Vagina (tissue), 2 donors: ENCODE results near the gene POLE4. TPM values are rescaled to one million over a fixed set of nuclear protein-coding genes. Genes with fewer than 3 reads are reported as not detected.

Source experiments
- DNase-seq, 2 donors: peaks; one replicate each; pipeline ENCODE4 v3.0.0-alpha.2; 2017; ENCODE audit errors: extremely low spot score in 2 of 2
- H3K27ac ChIP-seq: fragments of 200-600 bp; sonication (generic); one replicate; pipeline ENCODE4 v1.5.1; 2019
- H3K27me3 ChIP-seq: fragments of 200-600 bp; sonication (generic); one replicate; pipeline ENCODE4 v1.5.1; 2019
- H3K36me3 ChIP-seq, 2 donors: fragments of 200-600 bp; sonication (generic); one replicate each; pipeline ENCODE4 v1.5.1; 2017 to 2019
- H3K4me1 ChIP-seq: fragments of 200-600 bp; sonication (generic); one replicate; pipeline ENCODE4 v1.5.1; 2019
- H3K4me3 ChIP-seq, 2 donors: fragments of 200-600 bp; sonication (generic); 1 replicate in 1 of 2; 2 replicates in 1 of 2; pipeline ENCODE4 v1.5.1; 2016 to 2019
- H3K9me3 ChIP-seq: fragments of 200-600 bp; sonication (generic); one replicate; pipeline ENCODE4 v1.5.1; 2019
- POLR2A ChIP-seq, 2 donors: fragments of 450-650 bp; IDR thresholded peaks; one replicate each; pipeline ENCODE4 v1.6.1; 2017; ENCODE audit warnings: antibody characterized with exemption in 2 of 2, mild to moderate bottlenecking in 2 of 2, moderate library complexity in 2 of 2
- POLR2AphosphoS5 ChIP-seq, 2 donors: sonication (generic); formaldehyde crosslinking; IDR thresholded peaks; one replicate each; pipeline ENCODE4 v1.9.0; 2017; ENCODE audit warnings: antibody characterized with exemption in 2 of 2, mild to moderate bottlenecking in 2 of 2, low read depth in 1 of 2; ENCODE audit not compliant: insufficient read depth in 1 of 2
- intact Hi-C: fragments of 100-400 bp; cut with DNase I; formaldehyde crosslinking; loops from one replicate; pipeline ENCODE4 v1.15.1; 2023
- total RNA-seq: library from RNA; depleted of rRNA; stranded (reverse); fragments of >200 nt; gene quantifications from one replicate; pipeline ENCODE4 v1.2.3, GENCODE V29; 2016
- TF ChIP-seq, protein P1 (sequence below), 3 experiments: fragments of 450-650 bp in 2 of 3; fragments of 200-600 bp in 1 of 3; sonication (generic) in 1 of 3; IDR thresholded peaks; one replicate each; pipeline ENCODE4 v1.5.1; 2017 to 2019; ENCODE audit warnings: antibody characterized with exemption in 3 of 3, mild to moderate bottlenecking in 2 of 3, moderate library complexity in 2 of 3

Gene POLE4
- total RNA-seq, 1 donor from 2014 or later: 21.6 TPM

DNA sequence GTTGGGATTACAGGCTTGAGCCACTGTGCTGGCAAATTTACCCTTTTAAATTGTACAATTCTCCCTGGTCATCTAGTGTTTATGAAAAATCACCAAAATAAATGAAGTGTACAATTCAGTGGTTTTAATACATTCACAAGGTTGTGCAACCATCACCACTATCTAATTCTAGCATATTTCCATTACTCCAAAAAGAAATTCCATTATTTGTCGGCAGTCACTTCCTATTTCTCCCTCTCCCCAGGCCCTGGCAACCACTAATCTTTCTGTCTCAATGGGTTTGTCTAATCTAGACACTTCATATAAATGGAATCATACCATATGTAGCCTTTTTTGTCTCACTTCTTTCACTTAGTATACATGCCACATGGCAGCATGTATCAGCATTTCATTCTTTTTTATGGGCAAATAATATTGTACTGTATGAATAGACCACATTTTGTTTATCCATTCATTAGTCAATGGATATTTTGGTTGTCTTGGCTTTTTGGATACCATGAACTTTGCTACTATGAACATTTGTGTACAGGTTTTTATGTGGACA, 12.6 kb upstream of the POLE4 start:
- Histone ChIP-seq H3K36me3 (no peaks in the 10 kb centered on the region), H3K4me1 (no peaks in the 10 kb centered on the region), H3K9me3 (no peaks in the 10 kb centered on the region), H3K27ac (no peak overlapping the region), H3K4me3 (no peak overlapping the region), H3K27me3 (no peaks in the 10 kb centered on the region)
- intact Hi-C loops: no loop called here
- TF ChIP-seq, protein P1, sequence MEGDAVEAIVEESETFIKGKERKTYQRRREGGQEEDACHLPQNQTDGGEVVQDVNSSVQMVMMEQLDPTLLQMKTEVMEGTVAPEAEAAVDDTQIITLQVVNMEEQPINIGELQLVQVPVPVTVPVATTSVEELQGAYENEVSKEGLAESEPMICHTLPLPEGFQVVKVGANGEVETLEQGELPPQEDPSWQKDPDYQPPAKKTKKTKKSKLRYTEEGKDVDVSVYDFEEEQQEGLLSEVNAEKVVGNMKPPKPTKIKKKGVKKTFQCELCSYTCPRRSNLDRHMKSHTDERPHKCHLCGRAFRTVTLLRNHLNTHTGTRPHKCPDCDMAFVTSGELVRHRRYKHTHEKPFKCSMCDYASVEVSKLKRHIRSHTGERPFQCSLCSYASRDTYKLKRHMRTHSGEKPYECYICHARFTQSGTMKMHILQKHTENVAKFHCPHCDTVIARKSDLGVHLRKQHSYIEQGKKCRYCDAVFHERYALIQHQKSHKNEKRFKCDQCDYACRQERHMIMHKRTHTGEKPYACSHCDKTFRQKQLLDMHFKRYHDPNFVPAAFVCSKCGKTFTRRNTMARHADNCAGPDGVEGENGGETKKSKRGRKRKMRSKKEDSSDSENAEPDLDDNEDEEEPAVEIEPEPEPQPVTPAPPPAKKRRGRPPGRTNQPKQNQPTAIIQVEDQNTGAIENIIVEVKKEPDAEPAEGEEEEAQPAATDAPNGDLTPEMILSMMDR (IDR thresholded peaks at IDR 0.05): no peak
- TF ChIP-seq POLR2A (IDR thresholded peaks at IDR 0.05) (no peak), POLR2AphosphoS5 (IDR thresholded peaks at IDR 0.05; ENCODE audit: insufficient read depth in 1 of 2, low read depth in 1 of 2) (no peak)
- no peak for DNase-seq

DNA sequence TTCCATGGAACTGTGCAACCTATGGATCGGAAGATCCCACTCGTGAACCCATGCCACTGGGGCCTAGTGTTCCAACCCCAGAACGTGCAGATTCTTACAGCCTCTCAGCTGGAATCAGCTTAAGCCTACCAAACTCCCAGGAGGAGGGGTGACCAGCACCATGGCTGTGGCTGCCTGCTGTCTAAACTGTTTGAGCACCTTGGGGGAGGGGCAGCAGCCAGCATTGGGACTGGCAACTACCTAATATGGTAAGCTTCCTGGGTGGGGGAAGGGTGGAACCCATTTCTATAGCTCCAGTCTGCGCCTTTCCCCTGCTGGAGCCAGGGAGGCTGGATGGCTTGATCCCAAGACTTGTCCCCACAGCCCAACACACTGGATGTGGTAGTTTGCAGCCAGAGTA, 10.7 kb upstream of the POLE4 start:
- no peak for TF ChIP-seq POLR2AphosphoS5 (IDR thresholded peaks at IDR 0.05; ENCODE audit: insufficient read depth in 1 of 2, low read depth in 1 of 2)
- Histone ChIP-seq H3K36me3 (no peaks in the 10 kb centered on the region), H3K4me3 (no peak overlapping the region), H3K9me3 (no peaks in the 10 kb centered on the region), H3K27ac (no peak overlapping the region), H3K4me1 (no peaks in the 10 kb centered on the region), H3K27me3 (no peaks in the 10 kb centered on the region)
- intact Hi-C loops: no loop called here
- no peak for DNase-seq

DNA sequence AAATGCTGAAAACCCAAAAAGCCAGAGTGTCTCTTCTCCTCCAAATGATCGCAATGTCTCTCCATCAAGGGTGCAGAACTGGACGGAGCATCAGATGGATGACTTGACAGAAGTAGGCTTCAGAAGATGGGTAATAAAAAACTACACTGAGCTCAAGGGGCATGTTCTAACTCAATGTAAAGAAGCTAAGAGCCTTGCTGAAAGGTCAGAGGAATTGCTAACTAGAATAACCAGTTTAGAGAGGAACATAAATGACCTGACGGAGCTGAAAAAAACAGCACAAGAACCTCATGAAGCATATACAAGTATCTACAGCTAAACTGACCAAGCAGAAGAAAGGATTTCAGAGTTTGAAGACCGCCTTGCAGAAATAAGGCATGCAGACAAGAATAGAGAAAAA, 9.7 kb upstream of the POLE4 start:
- TF ChIP-seq, protein P1 (IDR thresholded peaks at IDR 0.05): no peak
- TF ChIP-seq POLR2A (IDR thresholded peaks at IDR 0.05) (no peak), POLR2AphosphoS5 (IDR thresholded peaks at IDR 0.05; ENCODE audit: insufficient read depth in 1 of 2, low read depth in 1 of 2) (no peak)
- Histone ChIP-seq H3K9me3 (no peaks in the 10 kb centered on the region), H3K27ac (no peak overlapping the region), H3K36me3 (no peaks in the 10 kb centered on the region), H3K4me3 (no peak overlapping the region), H3K27me3 (no peaks in the 10 kb centered on the region), H3K4me1 (no peaks in the 10 kb centered on the region)
- DNase-seq: no peak
- intact Hi-C loops: no loop called here

DNA sequence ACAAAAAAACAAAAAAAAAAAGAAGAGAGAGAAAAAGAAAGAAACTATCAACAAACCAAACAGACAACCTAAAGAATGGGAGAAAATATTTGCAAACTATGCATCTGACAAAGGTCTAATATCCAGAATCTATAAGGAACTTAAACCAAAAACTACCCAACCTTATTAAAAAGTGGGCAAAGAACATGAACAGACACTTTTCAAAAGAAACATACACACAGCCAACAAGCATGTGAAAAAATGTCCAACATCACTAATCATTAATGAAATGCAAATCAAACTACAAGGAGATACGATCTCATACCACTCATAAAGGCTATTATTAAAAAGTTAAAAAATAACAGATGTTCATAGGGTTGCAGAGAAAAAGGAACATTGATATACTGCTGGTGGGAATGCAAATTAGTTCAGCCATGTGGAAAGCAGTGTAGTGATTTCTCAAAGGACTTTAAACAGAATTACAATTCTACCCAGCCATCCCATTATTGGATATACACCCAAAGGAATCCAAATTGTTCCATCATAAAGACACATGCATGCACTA, 7.2 kb upstream of the POLE4 start:
- Histone ChIP-seq H3K4me1 (no peaks in the 10 kb centered on the region), H3K36me3 (no peaks in the 10 kb centered on the region), H3K27me3 (no peaks in the 10 kb centered on the region), H3K27ac (no peak overlapping the region), H3K9me3 (no peaks in the 10 kb centered on the region), H3K4me3 (no peak overlapping the region)
- no peak for DNase-seq
- TF ChIP-seq, protein P1 (IDR thresholded peaks at IDR 0.05): no peak
- TF ChIP-seq POLR2AphosphoS5 (IDR thresholded peaks at IDR 0.05; ENCODE audit: insufficient read depth in 1 of 2, low read depth in 1 of 2): no peak
- no peak for TF ChIP-seq POLR2A (IDR thresholded peaks at IDR 0.05)
- intact Hi-C loops: no loop called here

DNA sequence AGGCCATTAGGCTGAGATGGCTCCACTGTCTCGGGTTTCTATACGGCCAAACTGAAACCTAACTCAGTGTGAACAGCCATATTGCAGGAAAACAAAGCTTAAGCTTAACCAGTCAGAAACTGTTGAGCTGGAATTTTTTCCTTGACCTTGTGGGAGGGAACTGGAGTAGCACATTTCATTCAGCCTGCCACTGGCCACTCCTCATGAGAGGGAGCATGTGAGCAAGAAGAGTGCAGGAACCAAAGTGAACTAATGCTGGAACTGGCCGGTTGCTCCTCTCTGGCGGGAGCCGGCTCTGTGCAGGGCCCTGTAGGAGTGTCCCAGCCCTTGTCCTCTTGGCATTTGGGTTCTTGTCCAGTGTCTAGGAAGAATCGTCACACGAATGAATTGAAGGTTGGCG, 5.9 kb upstream of the POLE4 start:
- Histone ChIP-seq H3K4me3 (no peak overlapping the region), H3K4me1 (no peaks in the 10 kb centered on the region), H3K36me3 (no peaks in the 10 kb centered on the region), H3K27ac (no peak overlapping the region), H3K9me3 (no peaks in the 10 kb centered on the region), H3K27me3 (no peaks in the 10 kb centered on the region)
- no peak for DNase-seq
- intact Hi-C loops: no loop called here
- TF ChIP-seq POLR2AphosphoS5 (IDR thresholded peaks at IDR 0.05; ENCODE audit: insufficient read depth in 1 of 2, low read depth in 1 of 2): no peak
- no peak for TF ChIP-seq POLR2A (IDR thresholded peaks at IDR 0.05)
- TF ChIP-seq, protein P1 (IDR thresholded peaks at IDR 0.05): no peak
